HEK293 (cell line): ENCODE data around the gene PTMA.

Source experiments
- CTCF ChIA-PET: fragments of 350-600 bp; formaldehyde crosslinking; extraction: SDS; loops from one replicate; lab custom pipeline; 2021; ENCODE audit warnings: antibody characterized with exemption; lab: Yijun Ruan, JAX
- POLR2A ChIA-PET: fragments of 300-600 bp; formaldehyde crosslinking; extraction: SDS; loops from one replicate; lab custom pipeline; 2020; ENCODE audit warnings: antibody characterized with exemption, inconsistent platforms; lab: Yijun Ruan, JAX
- H3K27ac ChIP-seq: fragments of 200-500 bp; sonication (Bioruptor generic); 2 replicates; pipeline ENCODE4 v1.5.1; 2014; ENCODE audit warnings: low read depth, low read length, control low read depth, inconsistent platforms; ENCODE audit errors: extremely low read depth
- H3K36me3 ChIP-seq, 2 experiments: fragments of 200-500 bp in 1 of 2; sonication (Bioruptor generic) in 1 of 2; 1 replicate in 1 of 2; 2 replicates in 1 of 2; pipeline ENCODE4 v1.5.1; 2014 to 2017; ENCODE audit warnings: inconsistent platforms in 2 of 2, low read length in 2 of 2; ENCODE audit not compliant: control insufficient read depth in 2 of 2, insufficient read depth in 1 of 2
- H3K4me1 ChIP-seq: fragments of 200-500 bp; sonication (Bioruptor generic); 2 replicates; pipeline ENCODE4 v1.5.1; 2014; ENCODE audit warnings: mild to moderate bottlenecking, low read length, inconsistent platforms; ENCODE audit not compliant: control insufficient read depth, insufficient read depth
- H3K4me3 ChIP-seq: 2 replicates; pipeline ENCODE4 v1.5.1; 2011; ENCODE audit warnings: low read depth, mild to moderate bottlenecking, control low read depth, low read length, moderate library complexity
- H3K9me3 ChIP-seq: fragments of 200-500 bp; sonication (Bioruptor generic); 2 replicates; pipeline ENCODE4 v1.5.1; 2014; ENCODE audit warnings: low read depth, low read length, inconsistent platforms; ENCODE audit not compliant: control insufficient read depth, insufficient read depth
- BCL6B ChIP-seq: fragments of 450-650 bp; formaldehyde crosslinking; IDR thresholded peaks from 2 replicates; pipeline ENCODE4 v1.5.1; 2017; ENCODE audit warnings: missing biosample characterization, missing genetic modification characterization
- HOXA7 ChIP-seq: sonication (generic); formaldehyde crosslinking; IDR thresholded peaks from 2 replicates; pipeline ENCODE4 v1.8.1; 2022; ENCODE audit warnings: missing genetic modification reagents, borderline replicate concordance
- KLF1 ChIP-seq: fragments of 450-650 bp; formaldehyde crosslinking; IDR thresholded peaks from 2 replicates; pipeline ENCODE4 v1.5.1; 2016; ENCODE audit warnings: missing biosample characterization, missing genetic modification characterization
- KLF10 ChIP-seq: fragments of 450-650 bp; IDR thresholded peaks from 2 replicates; pipeline ENCODE4 v1.5.1; 2018; ENCODE audit warnings: missing biosample characterization, mild to moderate bottlenecking, missing genetic modification characterization
- KLF16 ChIP-seq: fragments of 450-650 bp; formaldehyde crosslinking; IDR thresholded peaks from 2 replicates; pipeline ENCODE4 v1.5.1; 2017; ENCODE audit warnings: missing biosample characterization, missing genetic modification characterization
- SCRT2 ChIP-seq: fragments of 450-650 bp; formaldehyde crosslinking; IDR thresholded peaks from 2 replicates; pipeline ENCODE4 v1.5.1; 2016; ENCODE audit warnings: missing biosample characterization, missing genetic modification characterization
- YY1 ChIP-seq: fragments of 450-650 bp; formaldehyde crosslinking; IDR thresholded peaks from 2 replicates; pipeline ENCODE4 v1.5.1; 2018; ENCODE audit warnings: missing biosample characterization, missing genetic modification characterization
- YY2 ChIP-seq: fragments of 450-650 bp; formaldehyde crosslinking; IDR thresholded peaks from 2 replicates; pipeline ENCODE4 v1.5.1; 2016; ENCODE audit warnings: missing biosample characterization, missing genetic modification characterization
- ZBTB17 ChIP-seq: fragments of 450-650 bp; formaldehyde crosslinking; IDR thresholded peaks from 2 replicates; pipeline ENCODE4 v1.5.1; 2016; ENCODE audit warnings: missing biosample characterization, missing genetic modification characterization
- ZBTB26 ChIP-seq: fragments of 450-650 bp; formaldehyde crosslinking; optimal IDR thresholded peaks from 2 replicates; pipeline ENCODE3; 2016; ENCODE audit warnings: missing biosample characterization, mild to moderate bottlenecking, missing genetic modification characterization
- ZBTB49 ChIP-seq: fragments of 450-650 bp; formaldehyde crosslinking; IDR thresholded peaks from 2 replicates; pipeline ENCODE4 v1.5.1; 2016; ENCODE audit warnings: missing biosample characterization, missing genetic modification characterization, low read depth
- ZBTB8A ChIP-seq: fragments of 450-650 bp; formaldehyde crosslinking; IDR thresholded peaks from 2 replicates; pipeline ENCODE4 v1.5.1; 2016; ENCODE audit warnings: missing biosample characterization, missing genetic modification characterization
- ZIC2 ChIP-seq: fragments of 450-650 bp; formaldehyde crosslinking; IDR thresholded peaks from 2 replicates; pipeline ENCODE4 v1.5.1; 2016; ENCODE audit warnings: missing biosample characterization, missing genetic modification characterization
- ZNF121 ChIP-seq: fragments of 450-650 bp; formaldehyde crosslinking; IDR thresholded peaks from 2 replicates; pipeline ENCODE4 v1.5.1; 2016; ENCODE audit warnings: missing biosample characterization, missing genetic modification characterization
- ZNF174 ChIP-seq: fragments of 450-650 bp; formaldehyde crosslinking; IDR thresholded peaks from 2 replicates; pipeline ENCODE4 v1.5.0; 2017; ENCODE audit warnings: missing biosample characterization, mild to moderate bottlenecking, missing genetic modification characterization
- ZNF24 ChIP-seq: fragments of 450-650 bp; formaldehyde crosslinking; IDR thresholded peaks from 2 replicates; pipeline ENCODE4 v1.5.1; 2016; ENCODE audit warnings: missing biosample characterization, missing genetic modification characterization
- ZNF266 ChIP-seq: fragments of 450-650 bp; formaldehyde crosslinking; IDR thresholded peaks from 2 replicates; pipeline ENCODE4 v1.5.1; 2016; ENCODE audit warnings: missing biosample characterization, missing genetic modification characterization, low read depth
- ZNF366 ChIP-seq: fragments of 450-650 bp; formaldehyde crosslinking; conservative IDR thresholded peaks from 2 replicates; pipeline ENCODE4 v1.5.1; 2016; ENCODE audit warnings: missing biosample characterization, missing genetic modification characterization
- ZNF394 ChIP-seq: fragments of 450-650 bp; formaldehyde crosslinking; IDR thresholded peaks from 2 replicates; pipeline ENCODE4 v1.5.1; 2016; ENCODE audit warnings: missing biosample characterization, missing genetic modification characterization, mild to moderate bottlenecking, moderate library complexity, borderline replicate concordance
- ZNF549 ChIP-seq: fragments of 450-650 bp; IDR thresholded peaks from 2 replicates; pipeline ENCODE4 v1.5.1; 2018; ENCODE audit warnings: missing biosample characterization, missing genetic modification characterization, mild to moderate bottlenecking, inconsistent platforms, moderate library complexity
- ZNF580 ChIP-seq: fragments of 450-650 bp; formaldehyde crosslinking; IDR thresholded peaks from 2 replicates; pipeline ENCODE4 v1.5.1; 2016; ENCODE audit warnings: missing biosample characterization, missing genetic modification characterization
- ZNF660 ChIP-seq: fragments of 450-650 bp; IDR thresholded peaks from 2 replicates; pipeline ENCODE4 v1.5.1; 2018; ENCODE audit warnings: missing biosample characterization, mild to moderate bottlenecking, missing genetic modification characterization
- ZNF76 ChIP-seq: fragments of 450-650 bp; formaldehyde crosslinking; IDR thresholded peaks from 2 replicates; pipeline ENCODE4; 2016; ENCODE audit warnings: low read depth, missing biosample characterization, missing genetic modification characterization, borderline replicate concordance
- ZNF791 ChIP-seq: fragments of 450-650 bp; formaldehyde crosslinking; IDR thresholded peaks from 2 replicates; pipeline ENCODE4 v1.5.1; 2016; ENCODE audit warnings: missing biosample characterization, missing genetic modification characterization
- ZSCAN30 ChIP-seq: fragments of 450-650 bp; IDR thresholded peaks from 2 replicates; pipeline ENCODE4 v1.5.1; 2018; ENCODE audit warnings: missing biosample characterization, mild to moderate bottlenecking, missing genetic modification characterization, moderate library complexity

Gene PTMA

GRCh38 chr2:231704017-231704416 is 4.3 kb upstream of the PTMA start:
- Histone ChIP-seq H3K36me3 (peaks cover 0 to 1% of the 10 kb centered on the region in 2 experiments; a peak in 1 of 3 replicates), H3K4me3 (no peak overlapping the region), H3K9me3 (no peaks in the 10 kb centered on the region), H3K27ac (no peak overlapping the region), H3K4me1 (no peaks in the 10 kb centered on the region; the same call in 1 of the 2 replicates)
- TF ChIP-seq ZNF121 (tag by site-specific recombination), result peak; percentile 93
- TF ChIP-seq ZBTB49 (tag by site-specific recombination), result no peak
- TF ChIP-seq ZNF266 (tag by site-specific recombination), result no peak
- ChIA-PET CTCF (interaction anchor here (0.6 to 4.5 kb wide), 6 partner anchors 10 to 146 kb away, joined by 3 to 31 read pairs (median 6); no protein-coding TSS in a partner anchor), POLR2A (no interaction called here)

GRCh38 chr2:231706731-231707624 is 1.3 kb upstream of the PTMA start:
- peaks cover 6 to 28% of the 10 kb centered on the region in 2 experiments; a peak in 2 of 3 replicates for H3K36me3 ChIP-seq
- H3K4me1 ChIP-seq, result peaks cover 1% of the 10 kb centered on the region
- H3K4me3 ChIP-seq, result peak overlapping the region; percentile 82
- H3K27ac ChIP-seq, result peak overlapping the region; percentile 98
- no peaks in the 10 kb centered on the region for H3K9me3 ChIP-seq
- ChIA-PET POLR2A (interaction anchor here (0.7 to 4.4 kb wide), 16 partner anchors 8 to 243 kb away, joined by 3 to 41 read pairs (median 4); partner anchors contain the start of genes COPS7B, NCL and PDE6D), CTCF (interaction anchor here (0.5 to 1.5 kb wide), 18 partner anchors 8 to 583 kb away, joined by 3 to 17 read pairs (median 4); no protein-coding TSS in a partner anchor)
- TF ChIP-seq ZIC2 (tag by site-specific recombination) (peak; percentile 38; the same call in 1 of the 2 replicates), KLF10 (tag by site-specific recombination) (no peak), YY1 (peak; percentile 99), KLF1 (tag by site-specific recombination) (0 out of 2 replicates have a peak, but pooled peaks have one; percentile 9), SCRT2 (peak; percentile 76), ZSCAN30 (tag by site-specific recombination) (0 out of 2 replicates have a peak, but pooled peaks have one; percentile 34), ZNF580 (tag by site-specific recombination) (0 out of 2 replicates have a peak, but pooled peaks have one; percentile 35), ZNF791 (tag by site-specific recombination) (no peak), KLF16 (tag by site-specific recombination) (0 out of 2 replicates have a peak, but pooled peaks have one; percentile 47), ZBTB8A (tag by site-specific recombination) (peak; percentile 89), ZNF76 (tag by site-specific recombination) (peak; percentile 83), BCL6B (tag by site-specific recombination) (no peak), ZNF549 (no peak), HOXA7 (CRISPR knock-in tag) (no peak), ZNF660 (tag by site-specific recombination) (0 out of 2 replicates have a peak, but pooled peaks have one; percentile 16), ZNF174 (no peak), ZNF366 (tag by site-specific recombination) (peak; percentile 67), ZNF24 (tag by site-specific recombination) (peak; percentile 36), ZBTB26 (tag by site-specific recombination) (peak; percentile 76), ZBTB17 (tag by site-specific recombination) (peak; percentile 97), YY2 (tag by site-specific recombination) (peak; percentile 98), ZNF394 (tag by site-specific recombination) (peak; percentile 52; the same call in 1 of the 2 replicates)
